Urinary bladder (tissue), 4 donors: Measurements from ENCODE around the gene FKBP1B. TPM values are rescaled to one million over a fixed set of nuclear protein-coding genes. Genes with fewer than 3 reads are reported as not detected.
"Not testable (repeated sequence)": the region's sequence is repeated elsewhere in the genome, so short reads cannot be mapped to it uniquely, and the experiment has no call there.

Experiments
- DNase-seq: peaks from one replicate; pipeline ENCODE4 v3.0.0-alpha.2; 2015; ENCODE audit errors: extremely low spot score
- H3K27ac ChIP-seq: one replicate; pipeline ENCODE4 v1.5.1; 2013; ENCODE audit warnings: low read depth, mild to moderate bottlenecking, moderate library complexity
- H3K36me3 ChIP-seq: one replicate; pipeline ENCODE4 v1.6.1; 2013; ENCODE audit warnings: mild to moderate bottlenecking, moderate library complexity; ENCODE audit not compliant: insufficient read depth
- H3K4me1 ChIP-seq: one replicate; pipeline ENCODE4 v1.6.1; 2013; ENCODE audit warnings: mild to moderate bottlenecking, moderate library complexity; ENCODE audit not compliant: insufficient read depth
- H3K4me3 ChIP-seq: one replicate; pipeline ENCODE4 v1.5.1; 2013; ENCODE audit warnings: low read depth, low read length
- WGBS: extraction: QIAGEN DNeasy Blood & Tissue Kit; methylation state at CpG from one replicate; pipeline ENCODE4 v1.1.7; 2013; 5-methylcytosine and 5-hydroxymethylcytosine counted together
- polyA plus RNA-seq: library from polyadenylated mRNA; stranded (reverse); fragments of 200-250 nt; gene quantifications from one replicate; pipeline ENCODE4 v1.2.3, GENCODE V29; 2013
- small RNA-seq: library from RNA; depleted of rRNA; stranded (forward); fragments of <200 nt; gene quantifications from one replicate; pipeline ENCODE3, GENCODE V24; 2014
- total RNA-seq: library from RNA; depleted of rRNA; stranded (reverse); fragments of >200 nt; gene quantifications from one replicate; pipeline ENCODE4 v1.2.3, GENCODE V29; 2014
- donor health status: healthy with polysubstance abuse.
- donor health status: healthy.

The FKBP1B gene
- total and polyA plus RNA-seq, 2 donors: 5.1 to 10.5 TPM

- no peak overlapping the region for H3K4me3 ChIP-seq
- no peak for DNase-seq
- no peaks in the 10 kb centered on the region for H3K36me3 ChIP-seq
- WGBS: 57% methylated on average over 1 of the region's 1 CpG
- no peak overlapping the region for H3K27ac ChIP-seq
- H3K4me1 ChIP-seq: no peaks in the 10 kb centered on the region
These were observed 57.8 kb downstream of the FKBP1B start for GRCh38 chr2:24107336-24107735.

- H3K4me3 ChIP-seq, H3K4me1 ChIP-seq, DNase-seq, H3K36me3 ChIP-seq, H3K27ac ChIP-seq: not testable (repeated sequence)
- 96% methylated on average over 1 of the region's 1 CpG for WGBS
These were observed 59.9 kb downstream of the FKBP1B start for GRCh38 chr2:24109431-24109830.

GRCh38 chr2:24110660-24111303 is 61.2 kb downstream of the FKBP1B start:
- Histone ChIP-seq H3K4me1 (no peaks in the 10 kb centered on the region), H3K4me3 (no peak overlapping the region), H3K27ac (no peak overlapping the region), H3K36me3 (peaks cover 1% of the 10 kb centered on the region)
- DNase-seq: no peak
- 87% methylated on average over 7 of the region's 7 CpGs for WGBS

GRCh38 chr2:24111407-24111901 is 61.9 kb downstream of the FKBP1B start:
- no peak overlapping the region for H3K27ac ChIP-seq
- DNase-seq: no peak
- H3K36me3 ChIP-seq: peaks cover 1% of the 10 kb centered on the region
- no peak overlapping the region for H3K4me3 ChIP-seq
- 62% methylated on average over 2 of the region's 2 CpGs for WGBS
- H3K4me1 ChIP-seq: no peaks in the 10 kb centered on the region

Small RNAs within 50 kb of the gene (small RNA-seq; reads per million reads assigned to genes)
- gene RNU6-370P: not detected

Other genes with a start within 250 kb of the FKBP1B start
- gene ATAD2B, start 122.6 kb upstream of the FKBP1B start, total RNA-seq: 75.6 TPM
- 5.1 TPM for gene ATAD2B, start 122.6 kb upstream of the FKBP1B start, polyA plus RNA-seq
- 33.6 TPM for gene UBXN2A, start 109.3 kb upstream of the FKBP1B start, total RNA-seq
- gene UBXN2A, start 109.3 kb upstream of the FKBP1B start, polyA plus RNA-seq: 8.6 TPM
- 0.85 TPM for gene MFSD2B, start 39.7 kb upstream of the FKBP1B start, total RNA-seq
- gene MFSD2B, start 39.7 kb upstream of the FKBP1B start, polyA plus RNA-seq: 0.22 TPM
- gene WDCP, start 2.4 kb upstream of the FKBP1B start, total RNA-seq: 13.1 TPM
- 4.9 TPM for gene WDCP, start 2.4 kb upstream of the FKBP1B start, polyA plus RNA-seq
- 139 TPM for gene SF3B6, start 26.6 kb downstream of the FKBP1B start, total RNA-seq
- 121 TPM for gene SF3B6, start 26.6 kb downstream of the FKBP1B start, polyA plus RNA-seq
- gene TP53I3, start 35.1 kb downstream of the FKBP1B start, total RNA-seq: 28.6 TPM
- gene TP53I3, start 35.1 kb downstream of the FKBP1B start, polyA plus RNA-seq: 16.9 TPM
- gene PFN4, start 73.6 kb downstream of the FKBP1B start, total RNA-seq: 1.4 TPM
- gene PFN4, start 73.6 kb downstream of the FKBP1B start, polyA plus RNA-seq: 0.58 TPM
- gene FAM228B, start 73.7 kb downstream of the FKBP1B start, total RNA-seq: 61.8 TPM
- 13.8 TPM for gene FAM228B, start 73.7 kb downstream of the FKBP1B start, polyA plus RNA-seq
- 1.0 TPM for gene FAM228A, start 125.3 kb downstream of the FKBP1B start, total RNA-seq
- 0.70 TPM for gene FAM228A, start 125.3 kb downstream of the FKBP1B start, polyA plus RNA-seq